ENCODE measurements around the gene SAMD10.

- no peak for TF ChIP-seq CTCF (IDR thresholded peaks at IDR 0.05; ENCODE audit: low read depth, low read length, missing input control)
- no peak for TF ChIP-seq REST (IDR thresholded peaks at IDR 0.05)
- TF ChIP-seq TAF1 (conservative IDR thresholded peaks at IDR 0.05): no peak
- TF ChIP-seq RAD21 (IDR thresholded peaks at IDR 0.05): no peak
- TF ChIP-seq ATF3 (IDR thresholded peaks at IDR 0.05): no peak
- TF ChIP-seq RXRA (IDR thresholded peaks at IDR 0.05): no peak
- no peak for TF ChIP-seq ZBTB33 (IDR thresholded peaks at IDR 0.05)
- no peak for TF ChIP-seq FOXA2 (IDR thresholded peaks at IDR 0.05)
- no peak for TF ChIP-seq MAX (IDR thresholded peaks at IDR 0.05)
- TF ChIP-seq NR2F2 (IDR thresholded peaks at IDR 0.05): no peak
Measured at GRCh38 chr20:63932606-63933160, 46.8 kb downstream of the SAMD10 start.
